Mesothelial cell of epicardium (in vitro differentiated cells): ENCODE measurements around the gene SETD2. TPM values are rescaled to one million over a fixed set of nuclear protein-coding genes. Genes with fewer than 3 reads are reported as not detected.
A peak's percentile ranks its signal among the peaks of the same experiment; 100 is the strongest.

ENCODE experiments used
- DNase-seq, 2 experiments: peaks; one replicate each; pipeline ENCODE4 v3.0.0; 2021; ENCODE audit warnings: low spot score in 2 of 2; ENCODE audit not compliant: unreplicated experiment in 2 of 2
- H3K27ac Mint-ChIP-seq: 2 replicates; pipeline ENCODE4 v1.8.0; 2021; ENCODE audit warnings: mixed read lengths
- H3K27me3 Mint-ChIP-seq: 2 replicates; pipeline ENCODE4 v1.8.0; 2021; ENCODE audit warnings: low read depth, mixed read lengths
- H3K36me3 Mint-ChIP-seq: 2 replicates; pipeline ENCODE4 v1.8.0; 2021; ENCODE audit warnings: mixed read lengths
- H3K4me1 Mint-ChIP-seq: 2 replicates; pipeline ENCODE4 v1.8.0; 2021; ENCODE audit warnings: mixed read lengths
- H3K4me3 Mint-ChIP-seq: 2 replicates; pipeline ENCODE4 v1.8.0; 2021; ENCODE audit warnings: mild to moderate bottlenecking, moderate library complexity, mixed read lengths
- H3K9me3 Mint-ChIP-seq: 2 replicates; pipeline ENCODE4 v1.8.0; 2021; ENCODE audit warnings: mixed read lengths
- total RNA-seq: library from RNA; stranded (reverse); gene quantifications from 3 replicates; pipeline ENCODE4 v1.2.1, GENCODE V29; 2021
- TF ChIP-seq, protein P1 (sequence below): fragments of 200-600 bp; sonication (generic); IDR thresholded peaks from one replicate; pipeline ENCODE4 v1.5.0; 2021; ENCODE audit warnings: antibody characterized with exemption; ENCODE audit not compliant: unreplicated experiment

SETD2 gene
- total RNA-seq, 1 donor from 2014 or later, result 73.1 TPM

DNA sequence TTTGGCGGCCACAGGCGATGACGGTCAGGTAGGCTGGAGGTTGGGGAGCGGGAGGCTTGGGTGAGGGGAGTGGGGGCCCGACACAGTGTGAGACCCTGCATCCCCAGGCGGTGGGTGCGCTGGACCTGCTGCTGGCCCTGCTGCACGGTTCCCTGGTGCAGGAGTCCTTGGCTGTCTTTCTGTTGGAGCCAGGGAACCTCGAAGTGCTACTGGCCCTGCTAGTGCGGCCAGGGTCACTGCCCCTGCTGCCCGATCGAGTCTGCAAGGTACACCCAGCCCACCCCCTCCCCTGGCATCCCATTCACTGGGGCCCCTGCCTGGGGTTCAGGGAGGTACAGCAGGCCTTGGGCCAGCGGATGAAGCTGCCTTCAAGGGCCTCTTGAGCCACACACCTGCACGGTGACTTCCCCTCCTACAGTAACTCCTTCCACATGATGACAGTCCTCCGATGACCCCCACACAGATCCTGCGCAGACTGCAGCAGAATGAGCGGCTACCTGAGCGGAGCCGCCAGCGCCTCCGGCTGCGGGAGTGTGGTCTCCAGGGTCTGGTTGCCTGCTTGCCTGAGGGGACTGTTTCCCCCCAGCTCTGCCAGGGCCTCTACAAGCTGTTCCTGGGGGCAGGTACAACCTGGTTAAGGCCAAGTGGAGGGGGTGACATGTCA lies 164.9 kb downstream of the SETD2 start:
- DNase-seq, result no peak
- Mint-ChIP-seq H3K9me3 (no peaks in the 10 kb centered on the region), H3K27me3 (no peaks in the 10 kb centered on the region), H3K36me3 (peaks cover 2% of the 10 kb centered on the region), H3K4me1 (peaks cover 10% of the 10 kb centered on the region), H3K4me3 (no peak overlapping the region), H3K27ac (no peak overlapping the region)
- TF ChIP-seq, protein P1, sequence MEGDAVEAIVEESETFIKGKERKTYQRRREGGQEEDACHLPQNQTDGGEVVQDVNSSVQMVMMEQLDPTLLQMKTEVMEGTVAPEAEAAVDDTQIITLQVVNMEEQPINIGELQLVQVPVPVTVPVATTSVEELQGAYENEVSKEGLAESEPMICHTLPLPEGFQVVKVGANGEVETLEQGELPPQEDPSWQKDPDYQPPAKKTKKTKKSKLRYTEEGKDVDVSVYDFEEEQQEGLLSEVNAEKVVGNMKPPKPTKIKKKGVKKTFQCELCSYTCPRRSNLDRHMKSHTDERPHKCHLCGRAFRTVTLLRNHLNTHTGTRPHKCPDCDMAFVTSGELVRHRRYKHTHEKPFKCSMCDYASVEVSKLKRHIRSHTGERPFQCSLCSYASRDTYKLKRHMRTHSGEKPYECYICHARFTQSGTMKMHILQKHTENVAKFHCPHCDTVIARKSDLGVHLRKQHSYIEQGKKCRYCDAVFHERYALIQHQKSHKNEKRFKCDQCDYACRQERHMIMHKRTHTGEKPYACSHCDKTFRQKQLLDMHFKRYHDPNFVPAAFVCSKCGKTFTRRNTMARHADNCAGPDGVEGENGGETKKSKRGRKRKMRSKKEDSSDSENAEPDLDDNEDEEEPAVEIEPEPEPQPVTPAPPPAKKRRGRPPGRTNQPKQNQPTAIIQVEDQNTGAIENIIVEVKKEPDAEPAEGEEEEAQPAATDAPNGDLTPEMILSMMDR, result peak; percentile 7

DNA sequence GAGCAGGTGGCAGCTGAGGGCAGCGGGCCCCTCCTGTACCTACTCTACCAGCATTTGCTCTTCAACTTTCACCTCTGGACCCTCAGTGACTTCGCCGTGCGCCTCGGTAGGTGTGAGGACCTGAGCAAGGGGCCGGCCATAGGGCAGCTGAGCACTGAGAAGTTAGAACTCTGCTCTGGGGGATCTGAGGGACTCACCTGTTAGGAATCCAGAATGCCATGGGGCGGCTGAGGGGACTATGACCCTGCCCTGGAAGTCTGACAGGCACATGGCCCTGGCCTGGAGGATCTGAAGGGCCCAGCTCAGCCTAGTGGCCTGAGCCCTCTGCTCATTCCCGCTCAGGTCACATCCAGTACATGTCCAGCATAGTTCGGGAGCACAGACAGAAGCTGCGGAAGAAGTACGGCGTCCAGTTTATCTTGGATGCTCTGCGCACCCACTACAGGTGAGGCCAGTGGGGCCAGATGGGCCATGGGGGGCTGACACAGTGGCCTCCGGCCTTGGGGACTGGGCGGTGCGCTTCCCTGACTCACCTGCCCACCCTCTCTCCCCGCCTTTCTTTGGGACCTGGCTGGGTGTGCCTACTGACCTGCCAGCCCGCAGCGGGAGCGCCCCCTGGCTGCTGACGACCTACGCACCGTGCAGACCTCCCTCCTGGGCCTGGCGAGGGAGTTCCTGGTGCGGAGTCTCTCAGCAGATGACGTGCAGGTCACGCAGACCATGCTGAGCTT lies 165.6 kb downstream of the SETD2 start:
- Mint-ChIP-seq H3K4me3 (no peak overlapping the region), H3K36me3 (peaks cover 2% of the 10 kb centered on the region), H3K4me1 (peaks cover 10% of the 10 kb centered on the region), H3K27ac (no peak overlapping the region), H3K9me3 (no peaks in the 10 kb centered on the region), H3K27me3 (no peaks in the 10 kb centered on the region)
- TF ChIP-seq, protein P1, result peak; percentile 62
- peak in 1 of 2 experiments; percentile 76 for DNase-seq

- Mint-ChIP-seq H3K27me3 (no peaks in the 10 kb centered on the region), H3K4me1 (peaks cover 10% of the 10 kb centered on the region)
- DNase-seq, result no peak
Measured at GRCh38 chr3:46997453-46998091, 166.3 kb downstream of the SETD2 start.

DNA sequence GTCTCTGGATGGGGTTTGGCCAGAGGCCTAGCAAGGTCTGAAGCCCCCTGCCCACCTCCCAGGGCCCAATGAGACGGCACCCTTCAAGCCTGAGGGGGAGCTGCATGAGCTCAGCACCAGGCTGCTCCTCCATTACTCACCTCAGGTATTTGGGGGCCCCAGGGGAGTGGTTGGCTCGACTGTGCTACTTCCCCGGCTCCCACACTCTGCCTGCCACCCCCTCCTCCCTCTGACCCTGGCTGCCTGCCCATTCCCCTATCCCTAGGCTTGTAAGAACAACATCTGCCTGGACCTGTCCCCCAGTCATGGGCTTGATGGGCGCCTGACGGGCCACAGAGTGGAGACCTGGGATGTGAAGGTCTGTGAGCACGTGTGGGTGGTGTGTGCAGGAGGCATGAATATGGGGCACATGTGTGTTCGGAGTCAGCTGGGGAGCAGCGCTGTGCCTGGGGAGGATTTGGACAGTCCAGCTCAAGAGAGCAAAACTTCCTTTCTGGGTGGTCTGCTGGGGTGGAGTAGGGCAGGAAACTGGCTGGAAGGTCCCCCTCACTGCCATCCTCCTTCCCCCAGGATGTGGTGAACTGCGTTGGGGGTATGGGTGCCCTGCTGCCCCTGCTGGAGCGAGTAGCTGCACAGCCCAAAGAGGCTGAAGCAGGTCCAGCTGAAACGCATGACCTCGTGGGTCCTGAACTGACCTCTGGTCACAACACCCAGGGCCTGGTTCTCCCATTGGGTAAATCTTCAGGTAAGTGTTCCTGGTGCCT lies 167.0 kb downstream of the SETD2 start:
- no peaks in the 10 kb centered on the region for H3K36me3 Mint-ChIP-seq
- DNase-seq, result no peak
- no peaks in the 10 kb centered on the region for H3K9me3 Mint-ChIP-seq
- H3K27me3 Mint-ChIP-seq, result no peaks in the 10 kb centered on the region
- H3K27ac Mint-ChIP-seq, result no peak overlapping the region
- TF ChIP-seq, protein P1, result no peak
- peaks cover 10% of the 10 kb centered on the region for H3K4me1 Mint-ChIP-seq
- no peak overlapping the region for H3K4me3 Mint-ChIP-seq

More at GRCh38 chr3:46997453-46998091, 166.3 kb downstream of the SETD2 start:
- TF ChIP-seq, protein P1, result no peak
- H3K36me3 Mint-ChIP-seq, result peaks cover 2% of the 10 kb centered on the region
- no peaks in the 10 kb centered on the region for H3K9me3 Mint-ChIP-seq
- no peak overlapping the region for H3K4me3 Mint-ChIP-seq
- no peak overlapping the region for H3K27ac Mint-ChIP-seq

DNA sequence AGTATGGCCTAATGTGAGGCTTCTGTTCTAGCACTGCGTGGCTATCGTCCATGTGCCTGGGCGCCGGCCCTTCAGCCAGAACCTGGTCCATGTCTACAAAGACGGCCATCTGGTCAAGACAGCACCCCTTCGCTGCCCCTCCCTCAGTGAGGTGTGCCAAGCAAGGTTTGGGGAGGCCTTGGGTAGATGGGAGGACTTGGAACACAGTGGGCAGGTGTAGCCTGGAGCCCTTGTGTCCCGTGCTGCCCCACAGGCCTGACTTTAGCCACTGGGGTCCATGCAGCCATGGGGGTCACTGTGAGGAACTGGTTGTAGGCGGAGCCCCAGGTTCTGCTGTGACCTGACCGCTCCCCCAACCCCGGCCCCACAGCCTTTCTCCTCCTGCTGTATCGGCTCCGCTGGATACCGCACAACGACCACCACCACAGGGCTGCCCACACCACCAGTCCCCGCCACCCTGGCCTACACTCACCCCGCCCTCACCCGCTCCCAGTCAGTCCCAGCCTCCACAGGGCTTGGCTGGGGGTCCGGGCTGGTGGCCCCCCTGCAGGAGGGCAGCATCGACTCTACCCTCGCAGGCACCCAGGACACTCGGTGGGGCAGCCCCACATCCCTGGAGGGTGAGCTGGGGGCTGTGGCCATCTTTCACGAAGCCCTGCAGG lies 167.9 kb downstream of the SETD2 start:
- TF ChIP-seq, protein P1, result no peak
- H3K27ac Mint-ChIP-seq, result no peak overlapping the region
- peaks cover 10% of the 10 kb centered on the region for H3K4me1 Mint-ChIP-seq
- DNase-seq, result no peak
- no peak overlapping the region for H3K4me3 Mint-ChIP-seq
- H3K27me3 Mint-ChIP-seq, result no peaks in the 10 kb centered on the region
- H3K36me3 Mint-ChIP-seq, result no peaks in the 10 kb centered on the region
- no peaks in the 10 kb centered on the region for H3K9me3 Mint-ChIP-seq
